Germinal center (tissue), 1 donor: ENCODE results near the gene SMTNL2.
"Not testable (repeated sequence)": the region's sequence is repeated elsewhere in the genome, so short reads cannot be mapped to it uniquely, and the experiment has no call there.

Source experiments
- DNase-seq: peaks from one replicate; pipeline ENCODE4 v3.0.0; 2012; ENCODE audit warnings: mixed read lengths, low spot score

SMTNL2 gene

DNA sequence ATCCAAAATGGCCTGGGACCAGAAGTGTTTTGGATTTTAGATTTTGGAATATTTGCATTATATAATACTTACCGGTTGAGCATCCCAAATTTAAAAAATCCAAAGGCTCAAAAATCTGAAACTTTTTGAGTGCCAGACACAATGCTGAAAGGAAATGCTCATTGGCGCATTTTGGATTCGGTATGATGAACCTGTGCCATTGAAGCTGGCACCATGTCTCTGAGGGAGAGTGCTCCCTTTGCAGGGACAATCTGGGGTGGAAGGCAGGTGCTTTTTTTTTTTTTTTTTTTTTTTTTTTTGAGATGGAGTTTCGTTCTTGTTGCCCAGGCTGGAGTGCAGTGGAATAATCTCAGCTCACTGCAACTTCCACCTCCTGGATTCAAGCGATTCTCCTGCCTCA, 17.7 kb downstream of the SMTNL2 start:
- no peak for DNase-seq

DNA sequence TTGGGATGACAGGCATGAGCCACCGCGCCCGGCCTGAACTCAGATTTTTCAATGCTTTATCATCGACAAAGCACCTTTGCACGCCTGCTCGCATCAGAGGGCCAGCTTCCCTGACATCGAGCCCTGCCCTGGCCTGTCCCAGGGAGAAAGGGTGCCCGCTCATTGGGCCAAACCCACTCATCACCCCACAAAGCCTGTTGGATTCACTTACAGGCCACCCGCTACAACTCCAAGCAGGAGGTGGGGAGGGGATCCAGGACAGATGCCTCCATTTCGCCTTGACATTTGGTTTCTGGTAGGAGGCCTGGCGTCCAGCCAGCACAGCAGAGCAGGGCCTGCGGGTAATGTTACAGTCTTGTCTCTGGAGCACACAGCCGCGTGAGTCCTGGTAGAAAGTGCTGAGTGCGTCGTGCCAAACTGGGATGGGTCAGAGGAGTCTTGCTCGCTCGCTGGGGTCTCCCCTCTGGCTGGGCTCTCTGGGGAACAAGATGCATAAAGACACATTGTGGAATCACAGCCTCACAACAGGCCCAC, 19.8 kb downstream of the SMTNL2 start:
- DNase-seq = no peak

DNA sequence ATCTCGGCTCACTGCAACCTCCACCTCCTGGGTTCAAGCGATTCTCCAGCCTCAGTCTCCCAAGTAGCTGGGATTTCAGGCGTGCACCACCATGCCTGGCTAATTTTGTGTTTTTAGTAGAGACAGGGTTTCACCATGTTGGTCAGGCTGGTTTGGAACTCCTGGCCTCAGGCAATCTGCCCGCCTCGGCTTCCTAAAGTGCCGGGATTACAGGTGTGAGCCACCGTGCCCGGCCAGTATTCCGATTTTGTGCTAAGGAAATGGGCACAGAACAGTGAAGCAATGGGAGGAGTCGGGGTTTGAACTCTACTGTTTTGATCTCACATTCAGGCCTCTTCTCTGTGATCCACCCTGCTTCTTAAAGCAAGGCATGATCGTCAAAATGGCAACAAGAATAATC, 20.4 kb downstream of the SMTNL2 start:
- not testable (repeated sequence) for DNase-seq

DNA sequence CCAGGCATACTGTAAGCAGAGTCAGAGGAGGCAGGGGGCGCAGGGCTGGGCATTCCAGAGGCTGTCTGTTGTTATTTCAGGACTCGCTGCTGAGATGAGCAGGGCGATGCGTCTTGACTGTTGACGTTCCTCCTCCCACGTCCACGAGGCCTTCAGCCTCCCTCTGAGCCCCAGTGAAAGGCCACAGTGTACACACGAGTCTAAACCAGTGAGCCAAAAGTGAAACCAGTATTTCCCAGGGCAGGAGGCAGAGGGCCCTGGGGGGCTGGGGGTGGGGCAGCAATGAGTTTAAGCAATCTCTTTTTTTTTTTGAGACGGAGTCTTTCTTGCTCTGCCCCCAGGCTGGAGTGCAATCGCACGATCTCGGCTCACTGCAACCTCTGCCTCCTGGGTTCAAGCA, 21.5 kb downstream of the SMTNL2 start:
- DNase-seq = no peak

DNA sequence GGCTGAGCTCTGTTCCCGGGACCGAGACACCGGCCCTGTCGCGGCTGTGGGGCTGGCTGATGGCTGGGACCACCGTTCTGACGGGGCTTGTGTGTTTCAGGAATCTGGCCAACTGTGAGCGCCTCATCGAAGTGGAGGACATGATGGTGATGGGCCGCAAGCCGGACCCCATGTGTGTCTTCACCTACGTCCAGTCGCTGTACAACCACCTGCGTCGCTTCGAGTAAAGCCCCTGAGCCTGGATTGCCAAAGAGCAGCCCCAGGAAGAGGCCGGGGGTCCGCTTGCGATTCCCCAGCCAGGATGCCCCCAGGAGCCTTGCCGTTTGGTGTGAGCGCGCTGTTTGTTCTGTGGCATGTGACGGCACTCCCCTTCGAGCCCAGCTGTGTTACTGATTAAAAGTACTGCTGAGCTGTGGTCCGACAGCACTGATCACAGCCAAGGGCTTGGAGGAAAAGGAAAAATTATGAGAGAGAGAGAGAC, 23.0 kb downstream of the SMTNL2 start:
- DNase-seq = no peak

DNA sequence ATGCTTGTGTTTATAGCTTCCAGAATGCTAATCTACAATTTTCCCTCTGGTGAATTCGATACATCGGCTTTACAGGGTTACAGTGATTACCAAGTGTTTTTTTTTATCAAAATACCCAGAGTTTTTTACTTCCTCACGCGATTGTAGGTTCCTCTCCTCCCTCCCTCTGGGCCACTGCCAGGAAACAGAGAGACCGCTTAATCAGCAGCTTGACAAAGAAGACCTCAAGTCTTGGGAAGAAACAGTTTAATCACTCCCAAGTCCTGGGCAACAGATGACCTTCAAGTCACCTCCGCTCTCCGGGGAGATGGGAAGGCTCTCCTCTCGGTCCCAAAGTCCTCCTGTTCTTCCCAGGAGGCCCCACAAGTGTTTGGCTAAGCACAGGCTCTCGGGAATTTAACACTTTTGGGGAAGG, 23.5 kb downstream of the SMTNL2 start:
- no peak for DNase-seq

DNA sequence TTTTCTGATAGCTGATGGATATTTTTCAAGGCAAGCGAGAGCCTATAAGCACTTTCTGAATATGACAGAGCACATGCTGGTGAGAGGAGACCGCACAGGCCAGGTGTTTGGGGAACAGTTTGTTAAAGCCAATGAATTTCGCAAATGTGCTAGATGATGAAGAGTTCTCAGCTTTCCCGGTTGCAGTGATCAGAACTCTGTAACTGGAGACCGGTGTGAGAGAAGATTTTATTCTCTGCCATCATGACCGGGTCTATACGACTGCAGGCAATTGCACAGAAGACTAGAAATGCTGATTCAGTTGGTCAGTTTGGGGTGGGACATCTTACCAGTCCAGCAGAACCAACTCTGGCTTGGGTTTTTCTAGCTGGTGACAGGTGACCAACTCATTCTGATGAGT, 25.4 kb downstream of the SMTNL2 start:
- DNase-seq = no peak

DNA sequence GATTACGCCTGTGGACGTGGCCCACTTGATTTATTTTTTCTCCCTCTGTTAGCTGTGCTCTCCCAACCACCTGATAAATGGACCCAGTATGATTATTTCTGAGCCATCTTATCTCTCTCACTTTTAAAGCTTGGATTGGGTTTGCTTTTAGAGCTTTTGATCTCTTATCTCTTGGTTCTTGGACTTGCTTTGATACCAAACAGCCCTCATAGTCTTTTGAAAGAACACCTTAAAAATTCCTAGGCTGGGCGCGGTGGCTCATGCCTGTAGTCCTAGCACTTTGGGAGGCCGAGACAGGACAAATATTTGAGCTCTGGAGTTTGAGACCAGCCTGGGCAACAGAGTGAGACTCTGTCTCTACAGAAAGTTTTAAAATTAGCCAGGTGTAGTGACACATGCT, 25.8 kb downstream of the SMTNL2 start:
- no peak for DNase-seq

DNA sequence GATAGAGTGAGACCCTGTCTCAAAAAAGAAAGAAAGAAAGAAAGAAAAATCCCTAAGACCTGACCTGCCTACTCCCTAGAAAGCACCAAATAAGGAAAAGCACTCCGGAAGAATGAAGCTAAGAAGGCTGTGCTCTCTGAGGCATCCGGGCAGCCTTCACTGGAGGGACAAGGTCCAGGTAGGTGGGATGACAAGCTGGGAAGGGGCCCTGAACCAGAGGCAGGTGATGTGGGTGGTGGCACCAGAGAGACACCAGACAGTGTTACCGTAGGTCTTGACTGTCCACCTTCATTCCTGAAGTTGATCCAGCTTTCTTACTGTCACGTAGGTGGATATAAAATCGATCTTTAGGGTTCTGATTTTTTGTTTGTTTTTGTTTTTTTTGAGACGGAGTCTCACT, 26.3 kb downstream of the SMTNL2 start:
- no peak for DNase-seq

DNA sequence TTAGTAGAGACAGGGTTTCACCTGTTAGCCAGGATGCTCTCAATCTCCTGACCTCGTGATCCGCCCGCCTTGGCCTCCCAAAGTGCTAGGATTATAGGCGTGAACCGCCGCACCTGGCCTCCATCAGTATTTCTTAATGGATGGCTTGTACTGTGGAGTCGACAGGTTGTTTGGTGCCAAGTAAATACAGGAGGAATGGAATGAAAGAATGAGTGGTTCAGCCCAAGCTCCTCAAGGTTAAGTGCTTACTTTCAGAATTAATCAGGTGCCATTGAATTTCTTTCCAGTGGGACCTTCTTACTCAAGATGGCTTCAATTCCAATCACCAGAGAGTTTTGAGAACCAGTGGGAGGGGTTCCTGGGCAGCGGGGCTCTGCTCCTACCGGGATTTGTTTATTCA, 32.1 kb downstream of the SMTNL2 start:
- DNase-seq = no peak

DNA sequence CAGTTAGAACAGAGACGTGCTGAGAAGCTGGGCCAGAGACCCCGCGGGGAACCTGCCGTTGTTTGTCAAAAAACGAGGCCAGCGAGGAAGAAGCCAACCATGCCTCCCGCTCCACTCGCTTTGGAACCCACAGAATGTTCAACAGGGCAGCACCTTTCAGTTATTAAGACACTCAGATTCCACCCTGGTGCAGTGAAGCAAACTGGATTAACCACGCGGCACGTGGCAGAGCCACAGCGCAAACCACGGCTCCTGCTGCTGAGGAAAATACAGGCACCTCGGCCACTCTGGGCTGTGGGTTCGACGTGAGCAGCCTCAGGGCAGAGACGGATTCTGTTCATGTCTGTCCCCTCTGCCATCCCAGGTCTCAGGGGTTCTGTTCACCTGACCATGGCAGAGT, 32.8 kb downstream of the SMTNL2 start:
- no peak for DNase-seq

DNA sequence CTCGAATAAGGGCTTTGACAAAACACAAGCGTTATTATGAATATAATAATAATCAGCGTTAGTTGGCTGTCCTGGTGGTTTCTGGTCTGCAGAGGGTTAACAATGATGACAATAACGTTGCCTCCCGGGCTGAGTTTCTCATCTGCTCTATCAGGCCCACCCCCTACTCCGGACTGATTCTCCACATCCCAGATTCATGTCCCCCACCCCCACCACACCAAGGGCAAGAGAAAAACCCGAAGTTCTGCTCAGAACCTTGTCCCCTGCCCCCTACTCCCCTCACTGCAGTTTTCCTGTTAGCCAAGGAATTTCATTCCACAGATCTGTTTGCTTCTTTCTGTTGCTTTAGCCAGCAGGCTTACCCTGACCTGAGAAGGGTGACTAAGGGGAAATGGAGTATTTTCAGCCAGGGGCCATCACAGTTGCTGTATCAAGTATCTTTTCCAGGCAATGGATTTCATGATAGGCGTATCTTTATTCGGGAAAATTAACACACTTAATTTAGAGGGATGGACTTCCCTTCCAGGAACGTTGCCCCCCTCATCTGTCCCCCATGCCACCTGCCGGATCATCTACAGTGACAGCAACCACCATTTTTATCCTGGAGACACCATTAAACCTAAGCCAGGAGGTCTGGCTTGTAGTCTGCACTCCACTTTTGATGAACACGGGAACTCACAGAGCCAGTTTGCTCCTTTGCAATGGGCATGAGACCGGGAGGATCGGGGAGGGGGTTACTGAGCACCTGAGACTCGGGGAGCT, 33.4 kb downstream of the SMTNL2 start:
- no peak for DNase-seq

DNA sequence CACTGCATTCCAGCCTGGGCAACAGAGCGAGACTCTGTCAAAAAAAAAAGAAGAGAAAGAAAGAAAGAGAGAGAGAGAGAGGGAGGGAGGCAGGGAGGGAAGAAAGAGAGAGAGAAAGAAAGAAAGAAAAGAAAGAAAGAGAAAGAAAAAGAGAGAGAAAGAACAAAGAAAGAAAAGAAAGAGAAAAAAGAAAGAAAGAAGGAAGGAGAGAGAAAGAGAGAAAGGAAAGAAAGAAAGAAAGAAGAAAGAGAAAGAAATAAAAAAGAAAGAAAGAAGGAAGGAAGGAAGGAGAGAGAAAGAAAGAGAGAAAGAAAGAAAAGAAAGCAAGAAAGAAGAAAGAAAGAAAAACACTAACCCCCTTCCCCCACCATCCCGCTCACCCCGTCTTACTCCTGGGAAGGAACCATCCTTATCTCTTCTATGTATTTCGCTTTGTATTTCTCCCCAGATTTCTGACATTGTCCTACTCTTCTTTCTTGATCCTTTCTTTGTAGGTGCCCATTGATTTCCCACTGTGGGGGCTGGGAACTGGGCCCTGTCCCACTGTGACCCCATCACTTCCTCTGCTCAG, 36.3 kb downstream of the SMTNL2 start:
- DNase-seq = no peak

DNA sequence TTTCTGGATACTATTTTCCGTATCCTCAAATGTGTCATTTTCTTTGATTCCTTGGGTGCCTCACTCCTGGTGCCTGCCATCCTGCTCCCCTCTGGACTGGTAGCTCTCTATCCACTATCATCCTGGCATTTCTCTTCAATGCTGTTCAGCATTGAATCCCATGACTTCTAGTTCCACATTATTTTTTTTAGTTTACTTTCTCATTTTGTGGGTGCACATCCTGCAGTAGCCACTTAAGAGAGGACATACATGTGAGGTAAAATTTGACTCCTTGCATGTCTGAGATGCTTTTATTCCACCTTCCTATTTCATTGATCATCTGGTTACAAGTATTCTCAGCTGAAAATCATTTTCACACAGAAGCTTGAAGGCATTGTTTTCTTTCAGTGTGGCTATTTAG, 38.0 kb downstream of the SMTNL2 start:
- DNase-seq = no peak

DNA sequence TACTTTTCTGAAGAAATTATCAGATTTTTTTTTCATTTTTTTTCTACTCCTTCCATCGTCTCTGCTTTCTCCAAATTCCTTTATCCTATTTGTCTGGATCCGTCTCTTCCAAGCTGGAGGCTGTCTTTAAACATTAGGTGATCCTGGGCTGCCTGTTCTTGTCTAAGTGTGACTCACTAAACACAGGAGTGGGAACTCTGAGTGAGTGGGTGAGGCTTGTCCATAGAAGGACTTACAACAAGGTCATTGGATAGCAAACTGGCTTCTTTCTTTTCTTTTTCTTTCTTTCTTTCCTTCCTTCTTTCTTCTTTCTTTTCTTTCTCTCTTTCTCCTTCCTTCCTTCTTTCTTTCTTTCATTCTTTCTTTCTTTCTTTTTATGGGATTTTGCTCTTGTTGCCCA, 38.9 kb downstream of the SMTNL2 start:
- DNase-seq = no peak

DNA sequence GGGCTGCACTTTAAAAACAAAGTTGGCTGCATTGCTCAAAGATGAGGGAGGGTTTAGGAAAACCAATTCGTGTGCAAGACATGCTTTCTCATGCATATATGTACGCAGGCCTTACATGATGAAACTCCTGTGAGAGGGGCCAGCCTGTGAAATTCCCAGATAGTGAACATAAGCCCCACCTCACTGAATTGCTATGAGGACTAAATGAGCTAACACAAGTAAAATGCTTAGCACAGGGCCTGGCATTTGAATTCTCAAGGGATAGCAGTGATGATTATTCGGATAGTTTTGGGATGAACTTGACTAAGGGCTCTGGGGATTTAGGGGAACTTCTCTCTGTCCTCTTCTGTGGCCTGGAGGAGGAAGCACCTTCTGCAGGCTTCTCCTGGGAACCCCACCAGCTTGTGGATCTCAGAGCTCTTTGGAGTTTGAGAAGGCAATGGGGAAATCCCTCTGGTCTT, 40.2 kb downstream of the SMTNL2 start:
- not testable (repeated sequence) for DNase-seq

DNA sequence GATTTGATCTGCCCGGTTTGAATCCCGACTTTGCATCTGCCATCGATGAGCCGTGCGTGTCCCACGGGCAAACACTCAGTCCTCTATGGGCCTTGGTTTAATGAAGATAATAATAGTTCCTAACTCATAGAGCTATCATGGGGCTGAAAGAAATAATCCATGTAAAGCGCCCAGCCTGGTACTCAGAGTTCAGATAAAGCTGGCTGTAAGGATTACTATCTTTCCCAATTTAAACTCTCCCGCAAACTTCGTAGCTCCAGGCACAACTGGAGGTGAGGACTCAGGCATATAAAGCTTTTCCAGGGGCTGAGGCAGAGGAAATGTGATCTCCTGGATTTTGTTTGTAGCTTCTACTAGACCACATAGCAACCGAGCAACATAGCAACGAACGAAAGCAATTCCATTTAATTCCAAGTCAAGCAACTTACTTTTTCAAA, 40.9 kb downstream of the SMTNL2 start:
- DNase-seq = no peak

DNA sequence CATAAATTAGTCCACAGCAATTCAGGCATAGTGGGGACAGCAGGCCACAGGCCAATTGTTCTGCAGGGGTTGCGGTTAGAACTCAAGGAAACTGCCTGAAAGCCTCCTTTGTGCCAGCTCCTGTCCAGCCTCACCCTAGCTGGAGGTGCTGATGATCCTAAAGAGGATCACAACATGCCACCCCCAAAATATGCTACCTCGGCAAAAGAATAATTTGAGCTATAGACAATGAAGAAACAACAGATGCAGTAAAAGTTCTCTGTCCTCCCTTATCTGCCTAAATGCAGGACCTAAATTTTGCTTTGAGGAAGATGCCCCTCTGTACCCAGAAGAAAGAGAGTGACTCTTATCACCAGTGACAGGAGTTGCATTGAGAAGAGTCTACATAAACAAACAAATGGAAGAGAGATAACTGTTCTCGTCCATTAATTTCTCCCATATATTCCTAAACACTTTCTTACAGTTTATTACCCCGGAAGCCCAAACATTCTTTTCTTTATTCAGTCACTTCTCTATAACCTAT, 42.5 kb downstream of the SMTNL2 start:
- DNase-seq = no peak

DNA sequence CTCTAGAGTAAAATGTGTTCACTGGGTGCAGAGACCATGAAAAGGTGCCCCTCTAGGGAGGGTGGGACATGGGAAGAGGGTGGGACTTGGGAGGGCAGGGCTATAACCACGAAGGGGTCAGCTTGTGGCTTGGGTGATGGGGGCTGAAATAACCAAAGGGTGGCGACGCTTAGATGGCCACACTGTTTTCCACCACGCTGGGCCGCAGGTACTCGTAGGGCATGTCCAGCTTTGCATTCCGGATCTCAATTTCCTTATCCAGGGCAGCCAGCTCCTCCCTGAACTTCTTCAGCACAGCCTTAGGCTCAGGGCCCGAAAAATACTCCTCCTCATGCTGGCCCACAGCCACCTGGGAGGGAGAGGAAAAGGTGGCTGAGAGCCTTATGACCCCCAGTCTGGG, 47.1 kb downstream of the SMTNL2 start:
- no peak for DNase-seq

DNA sequence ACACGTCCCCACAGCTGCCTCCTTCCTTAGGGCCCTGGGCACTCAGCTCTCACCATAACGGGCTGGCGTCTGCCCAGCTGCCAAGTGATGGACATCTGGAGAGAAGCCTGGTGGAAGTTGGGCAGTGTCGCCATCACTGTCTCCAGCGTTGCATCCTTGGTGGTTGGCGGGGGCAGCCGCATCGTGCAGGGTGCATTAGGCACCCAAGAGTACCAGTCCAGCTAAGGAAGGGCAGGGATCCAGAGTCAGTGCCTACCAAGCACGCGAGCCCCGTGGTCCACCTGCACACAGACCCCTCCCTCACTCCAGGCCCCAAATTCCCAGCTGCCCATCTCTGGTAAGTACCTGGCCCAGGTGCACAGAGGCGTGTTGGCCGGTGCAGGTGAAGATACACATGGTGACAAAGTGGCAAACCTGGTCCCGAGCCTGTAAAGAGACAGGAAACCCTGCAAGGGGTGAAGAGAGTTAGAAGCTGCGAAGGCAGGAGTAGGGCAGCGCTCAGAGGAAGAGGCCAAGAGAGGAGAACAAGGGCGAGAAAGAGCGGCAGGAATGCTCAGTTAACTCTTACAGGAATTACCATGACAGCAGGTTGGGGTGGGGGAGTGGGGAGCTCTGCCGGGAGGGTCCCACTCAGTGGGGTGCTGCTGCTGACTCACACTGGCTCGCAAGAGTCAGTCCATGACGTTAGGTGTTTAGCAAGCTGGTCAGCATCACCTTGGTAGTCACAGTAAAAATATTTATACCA, 47.7 kb downstream of the SMTNL2 start:
- DNase-seq = no peak

DNA sequence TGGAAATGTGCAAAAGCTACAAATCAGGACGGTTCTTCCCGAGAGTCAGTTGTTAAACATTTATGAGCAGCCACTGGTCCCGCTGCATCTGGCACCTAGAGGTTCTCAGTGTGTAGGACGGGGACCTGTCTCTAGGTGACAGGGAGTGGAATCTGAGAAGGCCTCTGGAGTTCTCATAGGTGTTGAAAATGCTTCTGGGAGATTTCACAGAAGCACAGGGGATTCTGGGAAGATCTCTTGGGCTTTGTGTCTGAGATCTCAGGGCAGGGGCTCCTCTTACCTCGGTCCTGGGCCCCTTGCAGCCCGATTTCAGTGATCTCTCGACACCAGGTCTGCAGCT, 48.2 kb downstream of the SMTNL2 start:
- DNase-seq = no peak

DNA sequence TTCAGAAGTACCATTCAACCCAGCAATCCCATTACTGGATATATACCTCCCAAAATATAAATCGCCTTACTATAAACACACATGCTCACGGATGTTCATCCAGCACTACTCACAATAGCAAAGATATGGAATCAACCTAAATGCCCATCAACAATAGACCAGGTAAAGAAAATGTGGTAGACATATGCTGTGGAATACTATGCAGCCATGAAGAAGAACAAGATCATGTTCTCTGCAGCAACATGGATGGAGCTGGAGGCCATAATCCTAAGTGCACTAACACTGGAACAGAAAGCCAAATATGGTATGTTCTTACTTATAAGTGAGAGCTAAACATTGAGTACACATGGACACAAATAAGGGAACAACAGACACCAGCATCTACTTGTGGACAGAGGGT, 49.3 kb downstream of the SMTNL2 start:
- no peak for DNase-seq

DNA sequence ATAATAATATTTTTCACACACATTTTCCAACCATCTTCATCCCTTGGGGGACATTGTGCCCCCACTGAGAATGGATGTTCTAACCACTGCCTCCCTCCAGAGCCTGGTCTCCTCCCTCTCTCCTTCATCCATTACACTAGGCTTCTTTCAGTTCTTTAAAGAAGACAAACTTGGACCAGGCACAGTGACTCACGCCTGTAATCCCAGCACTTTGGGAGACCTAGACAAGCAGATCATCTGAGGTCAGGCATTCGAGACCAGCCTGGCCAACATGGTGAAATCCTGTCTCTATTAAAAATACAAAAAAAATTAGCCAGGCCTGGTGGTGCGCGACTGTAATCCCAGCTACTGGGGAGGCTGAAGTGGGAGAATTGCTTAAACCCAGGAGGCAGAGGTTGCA, 50.6 kb downstream of the SMTNL2 start:
- no peak for DNase-seq
